Epidermal melanocyte (primary cell): ENCODE data around the gene OR2V2.
"Not testable (repeated sequence)": the region's sequence is repeated elsewhere in the genome, so short reads cannot be mapped to it uniquely, and the experiment has no call there.

ENCODE experiments used
- DNase-seq: peaks from one replicate; pipeline ENCODE4 v3.0.0; 2011; ENCODE audit warnings: low spot score; ENCODE audit not compliant: insufficient read length

The OR2V2 gene

DNA sequence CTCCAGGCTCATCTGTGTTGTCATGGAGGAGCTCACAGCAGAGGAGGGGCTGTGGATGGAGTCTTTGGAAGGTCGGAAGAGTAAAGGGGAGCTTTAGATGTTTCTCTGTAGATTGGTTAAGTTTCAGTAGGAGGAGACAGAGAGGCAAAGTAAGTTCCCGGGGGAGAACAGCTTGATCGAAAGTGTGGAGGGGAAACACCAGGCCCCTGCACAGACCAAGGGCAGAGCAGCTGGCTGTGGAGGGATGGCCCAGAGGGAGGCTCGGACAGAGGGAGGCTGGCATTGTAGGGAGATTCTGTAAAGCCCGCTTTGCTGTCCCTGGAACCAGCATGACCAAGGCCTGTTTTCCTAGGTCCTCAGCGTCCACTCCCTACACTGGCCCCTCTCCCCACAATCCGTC lies 5.3 kb upstream of the OR2V2 start:
- DNase-seq = no peak

DNA sequence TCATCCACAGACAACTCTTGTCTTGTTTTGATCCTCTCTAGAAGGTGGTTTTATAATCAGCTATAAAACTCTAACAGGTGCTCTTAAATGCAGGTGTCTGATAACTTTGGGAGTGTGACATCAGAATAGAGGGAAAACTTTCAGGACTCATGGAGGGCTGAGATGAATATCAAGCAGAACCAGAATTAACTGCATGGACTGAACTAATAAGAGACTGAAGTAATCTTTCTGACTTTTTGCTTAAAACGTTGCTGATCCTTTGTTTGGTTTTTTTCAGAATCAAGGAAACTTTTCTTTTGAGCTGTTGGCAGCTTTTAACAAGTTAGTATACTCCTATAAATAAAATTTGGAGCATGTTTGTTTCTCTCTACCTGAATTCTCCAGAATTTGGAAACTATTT lies 2.3 kb upstream of the OR2V2 start:
- DNase-seq = no peak

DNA sequence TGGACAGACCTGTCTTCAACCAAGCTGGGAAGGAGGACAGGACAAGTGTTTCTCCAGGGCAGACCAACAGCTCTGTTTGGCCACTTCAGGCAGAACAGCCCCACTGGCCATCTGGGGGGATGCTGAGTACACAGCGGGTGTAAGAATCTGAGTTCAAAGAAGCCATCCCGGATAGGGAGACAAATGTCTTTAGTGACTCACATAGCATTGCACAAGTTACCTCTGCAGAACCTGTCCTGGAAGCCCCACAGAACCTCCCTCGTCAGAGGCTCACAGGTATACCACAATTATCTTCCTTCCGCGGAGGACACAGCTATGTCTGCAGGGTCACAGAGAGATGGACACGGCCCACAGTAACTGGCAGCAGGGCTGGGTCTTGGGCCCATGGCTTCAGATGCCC lies 2.0 kb downstream of the OR2V2 start:
- no peak for DNase-seq

DNA sequence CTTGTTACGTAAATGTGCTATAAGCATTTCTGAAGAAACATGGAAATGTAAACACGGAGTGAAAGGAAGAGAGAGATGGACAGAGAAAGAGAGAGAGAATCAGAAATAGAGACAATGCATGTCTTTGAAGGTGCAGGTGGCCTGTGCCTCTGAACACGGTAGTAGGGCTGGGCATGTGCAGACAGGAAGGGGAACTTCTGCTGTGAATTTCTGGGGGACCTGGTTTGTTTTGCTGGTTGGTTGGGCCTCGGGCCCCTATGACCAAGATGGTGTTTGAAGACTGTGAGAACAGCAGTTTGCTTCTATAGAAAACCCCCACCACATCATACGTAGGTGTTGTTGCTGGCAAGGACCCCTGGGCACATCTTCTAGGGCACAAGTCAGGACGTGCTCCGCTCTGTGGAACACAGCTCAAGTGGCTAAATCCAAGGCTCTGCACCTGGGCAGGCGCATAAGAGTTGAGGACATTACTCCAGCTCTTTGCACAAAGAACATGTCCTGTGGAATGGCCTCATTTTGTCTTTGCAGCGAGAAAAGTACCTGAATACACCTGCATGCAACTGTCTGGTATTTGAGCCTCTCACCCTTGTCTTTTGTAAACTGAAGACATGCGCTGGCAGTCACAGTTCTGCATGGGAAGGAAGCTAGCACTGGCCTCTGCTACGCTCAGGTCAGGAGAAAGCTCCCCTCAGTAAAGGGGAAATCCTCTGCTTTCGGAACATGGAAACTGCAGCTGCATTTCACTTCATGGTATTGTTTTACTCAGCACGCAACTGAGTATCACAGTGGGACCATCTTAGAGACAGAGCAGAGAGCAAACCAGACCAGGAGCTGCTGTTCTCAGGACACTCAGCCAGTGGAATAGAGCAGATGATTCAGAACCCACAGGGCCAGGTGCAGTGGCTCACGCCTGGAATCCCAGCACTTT lies 2.7 kb downstream of the OR2V2 start:
- no peak for DNase-seq

DNA sequence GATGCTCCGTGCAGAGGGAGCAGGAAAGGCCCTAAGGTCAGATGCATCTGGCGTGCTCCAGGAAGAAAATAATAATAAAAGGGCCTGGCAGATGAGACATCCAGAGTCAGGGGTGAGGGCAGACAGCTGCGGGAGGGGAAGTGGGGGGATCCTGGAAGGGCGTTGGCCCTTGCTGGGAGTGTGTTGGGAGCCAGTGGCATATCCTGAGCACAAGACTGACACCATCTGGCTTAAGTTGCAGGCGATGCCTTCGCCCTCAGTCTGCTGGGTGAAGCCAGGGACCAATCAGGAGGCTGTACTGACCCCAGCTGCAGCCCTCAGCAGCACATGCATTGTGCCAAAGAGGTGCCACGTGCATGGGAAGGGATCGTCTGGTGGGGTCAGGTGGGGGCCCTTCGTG lies 3.8 kb downstream of the OR2V2 start:
- DNase-seq = no peak

DNA sequence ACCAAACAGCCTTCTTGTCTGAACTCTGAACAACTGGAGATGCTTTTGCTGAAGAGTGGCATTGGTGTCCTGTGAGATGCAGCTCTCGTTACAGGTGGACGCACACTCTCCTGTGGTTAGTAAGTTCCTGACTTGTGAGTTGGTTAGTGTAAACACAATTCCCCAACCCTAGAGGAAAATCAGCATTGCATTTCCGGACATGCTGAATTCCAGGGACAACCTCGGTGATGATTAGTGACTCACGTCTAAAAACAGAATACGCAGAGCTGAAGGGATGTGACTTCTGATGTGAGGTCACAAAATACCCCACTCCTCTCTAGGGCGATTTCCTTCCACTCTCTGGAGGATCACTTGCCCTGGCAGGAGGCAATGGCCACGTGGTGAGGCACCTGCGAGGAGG lies 5.0 kb downstream of the OR2V2 start:
- no peak for DNase-seq

DNA sequence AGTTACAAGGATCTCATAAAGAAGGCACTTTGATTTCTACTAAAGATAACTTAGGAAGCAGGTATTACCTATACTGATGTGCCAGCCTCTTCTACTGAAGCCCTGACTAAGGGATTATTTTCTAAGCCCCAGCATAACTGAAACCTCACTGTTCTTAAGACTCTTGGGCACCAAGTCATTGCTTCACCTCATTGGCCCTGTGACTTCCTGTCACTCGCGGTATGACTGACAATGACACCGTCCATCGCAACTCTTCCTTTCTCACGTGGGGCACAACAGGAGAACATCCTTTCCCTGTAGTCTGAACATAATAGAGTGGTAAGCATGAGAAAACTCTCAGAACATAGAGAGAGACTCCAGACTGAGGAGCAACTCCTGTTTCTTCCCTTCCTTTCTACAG lies 6.4 kb downstream of the OR2V2 start:
- DNase-seq = no peak

DNA sequence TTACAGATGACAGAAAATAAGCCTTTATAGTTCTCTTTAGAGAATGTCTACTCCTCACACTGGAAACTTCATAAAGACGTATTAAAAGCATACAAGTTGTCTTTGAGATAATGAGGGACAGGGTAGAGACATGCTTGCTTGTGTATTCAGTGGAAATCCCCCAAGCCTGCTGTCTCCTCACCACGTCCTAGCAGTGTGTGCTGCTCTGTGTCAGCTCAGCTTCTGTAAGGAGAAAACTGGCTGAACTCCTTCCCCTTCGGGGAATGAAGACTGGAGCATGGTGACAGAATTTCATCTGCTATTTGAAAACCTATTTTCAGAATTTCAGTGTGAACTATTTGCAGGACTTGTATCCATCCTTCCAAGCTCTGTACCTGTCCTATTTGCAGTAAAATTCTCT lies 9.4 kb downstream of the OR2V2 start:
- DNase-seq = no peak

DNA sequence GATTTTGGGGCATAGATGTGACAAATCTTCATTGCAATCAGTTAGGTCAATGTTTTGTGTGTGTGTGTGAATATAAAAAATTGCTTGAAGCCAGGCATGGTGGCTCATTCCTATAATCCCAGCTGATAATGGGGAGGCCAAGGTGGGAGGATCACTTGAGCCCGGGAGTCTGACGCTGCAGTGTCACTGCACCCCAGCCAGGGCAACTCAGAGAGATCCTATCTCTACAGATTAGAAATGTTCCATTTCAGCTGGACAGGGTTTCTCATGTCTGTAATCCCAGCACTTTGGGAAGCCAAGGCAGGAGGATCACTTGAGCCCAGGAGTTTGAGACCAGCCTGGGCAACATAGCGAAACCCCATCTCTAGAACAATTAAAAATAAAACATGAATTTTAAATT lies 11.5 kb downstream of the OR2V2 start:
- no peak for DNase-seq

DNA sequence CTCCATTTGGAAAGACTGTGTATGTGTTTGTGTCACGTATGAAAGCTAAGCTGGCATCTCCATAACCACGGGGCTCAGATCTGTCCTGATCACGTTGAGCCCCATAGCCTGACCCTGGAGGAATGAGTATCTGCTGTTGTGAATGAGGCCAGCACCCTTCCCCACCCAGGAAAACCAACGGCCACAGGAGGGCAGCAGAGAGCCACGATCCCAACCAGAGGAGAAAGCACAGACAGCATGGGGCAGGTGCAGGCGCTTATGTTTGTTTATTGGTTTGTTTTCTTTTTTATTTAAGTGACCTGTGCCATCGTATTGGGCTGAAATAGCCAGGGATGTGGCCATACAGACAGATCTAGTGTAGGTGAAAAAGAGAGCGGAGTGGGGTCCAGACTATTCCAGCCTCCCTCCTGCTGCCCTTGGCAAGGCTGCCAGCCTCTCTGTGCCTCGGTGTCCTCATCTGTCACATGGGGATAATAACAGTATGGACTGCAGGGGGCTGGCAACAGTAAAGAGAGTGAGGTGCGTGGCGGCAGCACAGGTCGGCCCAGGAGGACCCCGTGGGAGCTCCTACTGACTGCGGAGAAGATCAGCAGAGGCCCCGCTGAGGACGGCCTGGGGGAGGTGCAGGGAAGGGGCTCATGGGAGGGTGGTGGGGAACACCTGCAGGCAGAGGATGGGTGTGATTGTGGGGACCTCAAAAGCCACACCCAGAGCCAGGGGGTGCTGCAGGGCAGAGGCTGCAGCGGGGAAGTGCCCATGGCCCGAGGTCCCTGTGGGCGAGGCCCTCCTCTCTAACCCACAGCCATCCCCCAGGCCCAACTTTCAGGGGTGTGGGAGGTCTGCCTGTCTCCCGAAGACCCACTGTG lies 12.1 kb downstream of the OR2V2 start:
- DNase-seq = peak; percentile 88

DNA sequence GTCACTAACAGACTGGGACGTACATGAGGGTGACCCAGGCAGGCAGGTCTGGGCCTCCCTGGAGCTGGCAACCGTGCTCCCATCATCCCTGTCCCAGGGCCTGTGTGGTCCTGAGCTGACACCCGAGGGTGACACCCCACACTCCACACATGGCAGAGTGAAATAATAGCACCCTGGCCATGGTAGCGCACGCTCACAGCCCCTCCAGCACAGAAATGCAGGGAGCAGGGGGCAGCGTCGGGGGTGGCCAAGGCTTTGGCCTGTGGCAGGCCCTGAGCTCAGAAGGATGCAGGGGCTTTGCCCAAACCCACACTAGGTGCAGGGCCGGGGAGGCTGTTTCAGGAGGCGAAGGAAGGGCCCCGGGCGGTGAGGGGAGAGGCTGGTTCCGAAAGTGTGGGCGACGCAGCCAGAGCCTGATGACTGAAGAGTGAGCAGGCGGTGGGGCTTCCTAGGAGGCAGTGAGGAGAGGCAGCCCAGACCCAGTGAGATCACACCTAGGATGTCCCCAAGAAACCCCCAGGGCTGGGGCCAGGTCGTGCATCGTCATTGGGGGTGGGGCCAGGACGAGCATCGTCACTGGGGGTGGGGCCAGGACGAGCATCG lies 12.9 kb downstream of the OR2V2 start:
- no peak for DNase-seq

DNA sequence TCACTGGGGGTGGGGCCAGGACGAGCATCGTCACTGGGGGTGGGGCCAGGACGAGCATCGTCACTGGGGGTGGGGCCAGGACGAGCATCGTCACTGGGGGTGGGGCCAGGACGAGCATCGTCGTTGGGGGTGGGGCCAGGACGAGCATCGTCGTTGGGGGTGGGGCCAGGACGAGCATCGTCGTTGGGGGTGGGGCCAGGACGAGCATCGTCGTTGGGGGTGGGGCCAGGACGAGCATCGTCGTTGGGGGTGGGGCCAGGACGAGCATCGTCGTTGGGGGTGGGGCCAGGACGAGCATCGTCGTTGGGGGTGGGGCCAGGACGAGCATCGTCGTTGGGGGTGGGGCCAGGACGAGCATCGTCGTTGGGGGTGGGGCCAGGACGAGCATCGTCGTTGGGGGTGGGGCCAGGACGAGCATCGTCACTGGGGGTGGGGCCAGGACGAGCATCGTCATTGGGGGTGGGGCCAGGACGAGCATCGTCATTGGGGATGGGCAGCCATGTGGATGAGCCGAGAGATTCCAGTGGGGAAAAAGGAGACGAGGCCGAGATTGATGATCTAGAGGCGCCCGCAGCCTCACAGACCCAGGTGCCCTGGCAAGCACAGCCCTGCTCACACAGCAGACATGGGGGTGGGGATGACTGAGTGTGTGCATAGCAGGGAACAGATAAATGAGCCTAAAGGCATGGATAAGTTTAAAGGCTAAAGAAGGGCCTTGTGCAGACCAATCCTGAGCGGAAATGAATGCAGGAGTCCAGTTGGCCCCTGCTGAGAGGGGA lies 13.6 kb downstream of the OR2V2 start:
- not testable (repeated sequence) for DNase-seq

DNA sequence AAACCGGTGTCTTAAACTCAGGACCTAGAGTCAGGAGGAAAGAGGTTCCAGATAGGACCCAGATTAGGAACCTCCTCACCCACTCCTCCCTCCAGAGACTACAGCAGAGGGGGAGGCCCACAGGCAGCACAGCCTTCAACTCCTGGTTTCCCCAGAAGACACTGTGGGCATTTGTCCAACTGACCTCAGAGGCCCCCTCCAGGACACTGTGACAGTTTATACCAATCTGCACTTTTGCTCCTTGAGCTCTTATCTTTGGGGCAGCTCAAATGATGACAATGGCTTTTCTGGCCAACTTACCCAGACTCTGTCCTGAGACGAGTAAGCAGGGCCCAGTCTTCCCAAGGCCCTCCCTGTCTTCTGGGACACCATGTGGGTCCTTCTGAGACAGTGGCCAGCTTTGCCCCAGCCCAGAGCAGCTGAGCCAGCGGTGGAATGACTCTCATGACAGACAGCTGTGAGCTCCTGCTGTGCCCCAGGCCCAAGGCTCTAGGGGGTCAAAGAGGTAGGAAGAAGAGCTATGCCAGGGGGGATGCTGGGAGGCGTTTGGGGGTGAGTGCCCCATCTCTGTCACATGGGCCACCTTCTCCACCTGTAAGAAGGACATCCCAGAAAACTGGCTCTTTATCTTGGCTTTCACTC lies 14.3 kb downstream of the OR2V2 start:
- no peak for DNase-seq

DNA sequence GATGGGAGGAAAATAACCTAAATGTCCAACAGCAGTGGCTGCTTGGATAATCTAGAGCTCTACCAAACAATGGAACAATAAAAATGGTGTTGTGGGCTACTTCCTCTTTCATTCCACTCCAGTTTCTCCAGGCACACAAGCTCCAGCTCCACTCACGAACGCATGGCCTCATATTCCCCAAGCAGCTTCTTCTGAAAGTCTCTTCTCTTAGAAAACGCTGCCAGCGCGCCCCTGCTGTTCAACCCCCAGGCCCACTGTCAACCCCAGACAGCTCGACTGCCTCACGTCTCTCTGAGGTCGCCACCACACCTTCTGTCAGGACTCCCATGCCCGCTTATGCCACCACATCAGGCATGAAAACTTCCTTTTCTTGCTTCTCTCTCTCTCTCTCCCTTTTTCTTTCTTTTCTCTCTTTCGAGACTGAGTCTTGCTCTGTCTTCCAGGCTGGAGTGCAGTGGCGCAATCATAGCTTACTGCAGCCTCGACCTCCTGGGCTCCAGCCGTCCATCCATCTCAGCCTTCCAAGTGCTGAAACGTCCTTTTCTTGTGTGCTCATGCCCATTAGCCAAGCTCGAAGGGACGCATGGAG lies 16.2 kb downstream of the OR2V2 start:
- DNase-seq = no peak

DNA sequence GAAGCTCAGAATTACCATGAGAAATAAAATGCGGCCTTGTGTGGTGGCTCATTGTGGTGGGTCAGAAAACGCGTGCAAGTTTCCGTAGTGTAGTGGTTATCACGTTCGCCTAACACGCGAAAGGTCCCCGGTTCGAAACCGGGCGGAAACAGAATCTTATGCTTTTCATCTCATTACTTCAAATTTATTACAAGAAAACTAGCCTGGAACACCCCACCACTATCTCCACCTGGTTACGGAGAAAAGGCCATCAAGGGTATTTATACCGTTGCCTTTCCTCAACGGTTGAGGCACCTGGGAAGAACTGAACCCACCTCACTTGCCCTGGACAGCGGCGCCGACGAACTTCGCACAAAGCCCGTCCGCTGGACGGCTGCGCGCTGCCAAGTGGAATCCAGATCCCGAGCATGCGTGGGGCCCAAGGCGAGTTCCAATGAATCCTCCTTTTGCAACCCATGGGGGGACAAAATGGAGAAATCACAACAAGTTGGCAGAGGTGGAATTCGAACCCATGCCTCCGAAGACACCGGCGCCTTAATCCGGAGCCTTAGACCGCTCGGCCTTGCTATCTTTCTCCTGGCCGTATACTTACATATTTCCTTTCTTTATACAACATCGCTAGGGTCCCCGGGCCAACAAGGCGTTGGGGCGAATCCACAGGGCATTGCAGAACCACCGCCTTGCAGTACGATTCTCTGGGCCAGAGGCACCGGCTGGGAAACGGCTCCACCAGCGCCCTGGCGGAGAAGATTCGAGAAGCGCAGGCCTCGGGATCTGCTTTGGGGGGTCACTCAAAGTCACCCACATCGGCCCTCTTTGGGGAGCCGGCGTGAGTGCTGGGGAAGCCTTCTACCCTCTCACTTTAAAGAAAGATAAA lies 16.9 kb downstream of the OR2V2 start:
- no peak for DNase-seq

DNA sequence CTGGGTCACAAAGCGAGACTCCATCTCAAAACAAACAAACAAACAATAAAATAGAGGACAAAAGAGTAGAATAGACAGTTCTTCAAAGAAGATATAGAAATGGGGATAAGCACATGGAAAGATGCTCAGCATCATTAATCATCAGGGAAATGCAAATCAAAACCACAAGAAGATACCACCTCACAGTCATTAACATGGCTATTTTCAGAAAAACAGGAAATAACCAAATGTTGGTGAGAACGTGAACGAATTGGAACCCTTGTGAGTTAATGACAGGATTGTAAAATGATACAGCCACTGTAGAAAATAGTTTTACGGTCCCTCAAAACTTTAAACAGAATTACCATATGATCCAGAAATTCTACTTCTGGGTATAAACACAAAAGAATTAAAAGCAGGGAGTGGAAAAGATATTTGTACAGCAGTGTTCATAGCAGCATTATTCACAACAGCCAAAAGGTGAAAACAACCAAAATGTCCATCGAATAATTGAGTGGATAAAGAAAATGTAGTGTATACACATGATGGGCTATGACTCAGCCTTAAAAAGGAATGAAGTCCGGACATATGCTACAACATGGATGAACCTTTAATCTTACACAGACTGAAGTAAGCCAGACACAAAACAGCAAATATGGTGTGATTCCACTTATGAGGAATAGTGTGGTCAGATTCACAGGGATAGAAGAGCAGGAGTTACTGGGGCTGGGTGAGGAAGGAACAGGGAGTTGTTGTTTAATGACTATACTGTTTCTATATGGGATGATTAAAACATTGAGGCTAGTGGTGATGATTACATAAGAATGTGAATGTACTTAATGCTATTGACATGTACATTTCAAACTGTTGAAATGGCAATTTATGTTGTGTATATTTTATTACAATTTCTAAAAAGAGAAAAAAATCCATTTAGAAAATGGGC lies 19.7 kb downstream of the OR2V2 start:
- no peak for DNase-seq

DNA sequence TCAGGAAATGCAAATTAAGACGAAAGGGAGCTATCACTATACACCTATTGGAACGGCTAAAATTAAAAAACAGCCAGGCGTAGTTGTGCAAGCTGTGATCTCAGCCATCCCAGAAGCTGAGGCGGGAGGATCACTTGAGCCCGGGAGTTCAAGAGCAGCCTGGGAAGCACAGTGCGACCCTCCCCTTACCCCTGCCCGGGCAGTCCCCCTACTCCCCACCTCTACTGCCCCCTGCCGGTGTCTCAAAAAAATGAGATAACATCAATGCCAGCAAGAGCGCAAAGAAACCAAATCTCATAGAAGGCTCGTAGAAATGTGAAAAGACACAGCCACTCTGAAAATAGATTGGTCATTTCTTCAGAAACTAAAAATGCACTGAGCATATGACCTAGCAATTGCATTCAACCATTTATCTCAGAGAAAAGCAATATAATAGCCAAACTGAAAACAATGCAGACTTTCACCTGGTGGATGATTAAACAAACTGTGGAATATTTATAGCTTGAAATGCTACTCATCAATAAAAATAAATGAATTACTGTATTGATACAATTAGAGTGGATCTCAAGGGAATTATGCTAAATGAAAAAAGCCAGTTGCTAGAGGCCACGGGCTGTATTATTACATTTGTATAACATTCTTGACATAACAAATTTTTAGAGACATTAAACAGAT lies 20.6 kb downstream of the OR2V2 start:
- DNase-seq = no peak

DNA sequence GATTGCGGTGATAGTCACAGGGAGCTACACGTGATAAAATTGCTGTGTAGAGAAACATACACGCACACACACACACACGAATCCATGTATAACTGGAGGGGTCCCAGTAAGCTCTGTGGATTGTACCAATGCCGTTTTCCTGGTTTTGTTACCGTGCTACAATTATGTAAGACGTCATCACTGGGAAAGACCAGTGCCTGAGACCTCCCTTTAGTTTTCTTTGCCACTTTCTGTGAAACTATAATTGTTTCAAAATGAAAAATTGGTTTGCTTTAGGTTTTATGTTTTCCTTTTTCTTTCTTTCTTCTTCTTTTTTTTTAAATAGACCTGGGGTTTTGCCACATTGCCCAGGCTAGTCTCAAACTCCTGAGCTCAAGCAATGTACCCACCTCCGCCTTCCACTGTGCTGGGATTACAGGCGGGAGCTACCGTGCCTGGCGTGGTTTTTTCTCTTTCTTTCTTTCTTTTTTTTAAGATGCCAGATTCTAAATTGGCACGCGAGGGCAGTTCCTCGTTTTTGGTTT lies 21.3 kb downstream of the OR2V2 start:
- no peak for DNase-seq
